ENCODE data around the gene DCST2. TPM values are rescaled to one million over a fixed set of nuclear protein-coding genes. Genes with fewer than 3 reads are reported as not detected.

The DCST2 gene
- polyA plus RNA-seq, 3 donors = 2.6 TPM; not detected in 2

DNA sequence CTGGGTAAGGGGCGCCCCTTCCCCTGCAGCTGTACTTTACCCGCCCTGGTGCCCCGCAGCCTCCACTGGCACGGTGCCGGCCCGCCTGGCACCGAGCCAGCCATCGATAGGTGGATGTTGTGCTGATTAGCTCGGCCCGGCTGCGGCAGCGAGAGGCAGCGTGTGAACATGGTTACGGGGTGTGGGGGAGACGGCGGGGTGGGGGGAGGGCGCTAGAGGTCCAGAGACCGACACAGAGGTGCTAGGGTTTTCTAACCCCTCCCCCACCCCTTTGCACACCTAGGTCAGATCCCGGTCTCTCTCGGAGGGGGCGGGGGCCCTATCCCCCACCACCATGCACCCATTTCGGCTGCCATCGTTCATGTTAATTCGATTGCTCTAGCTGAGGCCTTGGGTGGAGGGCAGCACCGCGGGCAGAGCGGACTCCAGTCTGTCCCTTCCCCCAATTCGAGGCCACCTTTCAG is 36.6 kb upstream of the DCST2 start:
- intact Hi-C loops (cut with micrococcal nuclease) = no loop called here
- H3K36me3 ChIP-seq (replicated peaks in 1 of 2; ENCODE audit: control insufficient read depth in 1 of 2, insufficient read depth in 2 of 2, low read length in 2 of 2) = peaks cover 5 to 32% of the 10 kb centered on the region in 2 donors
- H3K27ac Mint-ChIP-seq = no peak overlapping the region
- no peak overlapping the region for H2AFZ ChIP-seq (ENCODE audit: insufficient read depth, low read depth, low read length, poor library complexity, severe bottlenecking)
- no peak overlapping the region for H3K27ac ChIP-seq (ENCODE audit: low read depth in 1 of 2, low read length in 2 of 2)
- no peak overlapping the region for H3K9ac ChIP-seq (ENCODE audit: insufficient read depth, low read length, poor library complexity, severe bottlenecking)
- H3K27me3 Mint-ChIP-seq (ENCODE audit: low read depth in 3 of 3) = peaks cover 11 to 20% (median 16%) of the 10 kb centered on the region in 3 donors
- no peaks in the 10 kb centered on the region for H3K9me3 ChIP-seq (replicated peaks in 1 of 2; ENCODE audit: control insufficient read depth in 1 of 2, insufficient read depth in 1 of 2, low read length in 2 of 2)
- peaks cover 34 to 36% of the 10 kb centered on the region in 2 donors for H3K36me3 Mint-ChIP-seq
- peak overlapping the region; percentile 95 for H3K4me2 ChIP-seq (replicated peaks; ENCODE audit: extremely low read depth, low read length, poor library complexity, severe bottlenecking)
- peaks cover 25% of the 10 kb centered on the region for H4K20me1 ChIP-seq (ENCODE audit: insufficient read depth, low read length)
- H3K4me1 ChIP-seq (ENCODE audit: control insufficient read depth in 1 of 2, insufficient read depth in 2 of 2, low read length in 2 of 2) = peaks cover 27 to 34% of the 10 kb centered on the region in 2 donors
- WGBS (ENCODE audit: insufficient coverage) = 45% methylated on average over 15 of the region's 28 CpGs
- peaks cover 1% of the 10 kb centered on the region for H3K79me2 ChIP-seq (ENCODE audit: insufficient read depth, low read length)
- no peak for DNase-seq
- peak overlapping the region; percentile 60 to 90 for H3K4me3 Mint-ChIP-seq
- TF ChIP-seq, protein P1, sequence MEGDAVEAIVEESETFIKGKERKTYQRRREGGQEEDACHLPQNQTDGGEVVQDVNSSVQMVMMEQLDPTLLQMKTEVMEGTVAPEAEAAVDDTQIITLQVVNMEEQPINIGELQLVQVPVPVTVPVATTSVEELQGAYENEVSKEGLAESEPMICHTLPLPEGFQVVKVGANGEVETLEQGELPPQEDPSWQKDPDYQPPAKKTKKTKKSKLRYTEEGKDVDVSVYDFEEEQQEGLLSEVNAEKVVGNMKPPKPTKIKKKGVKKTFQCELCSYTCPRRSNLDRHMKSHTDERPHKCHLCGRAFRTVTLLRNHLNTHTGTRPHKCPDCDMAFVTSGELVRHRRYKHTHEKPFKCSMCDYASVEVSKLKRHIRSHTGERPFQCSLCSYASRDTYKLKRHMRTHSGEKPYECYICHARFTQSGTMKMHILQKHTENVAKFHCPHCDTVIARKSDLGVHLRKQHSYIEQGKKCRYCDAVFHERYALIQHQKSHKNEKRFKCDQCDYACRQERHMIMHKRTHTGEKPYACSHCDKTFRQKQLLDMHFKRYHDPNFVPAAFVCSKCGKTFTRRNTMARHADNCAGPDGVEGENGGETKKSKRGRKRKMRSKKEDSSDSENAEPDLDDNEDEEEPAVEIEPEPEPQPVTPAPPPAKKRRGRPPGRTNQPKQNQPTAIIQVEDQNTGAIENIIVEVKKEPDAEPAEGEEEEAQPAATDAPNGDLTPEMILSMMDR (IDR thresholded peaks at IDR 0.05) = no peak
- peaks cover 0 to 15% of the 10 kb centered on the region in 2 donors for H3K27me3 ChIP-seq (ENCODE audit: control insufficient read depth in 2 of 2, insufficient read depth in 2 of 2, low read length in 2 of 2)
- H3K9me3 Mint-ChIP-seq = peaks cover 0 to 2% (median 0%) of the 10 kb centered on the region in 7 donors
- peak overlapping the region in 1 of 3 experiments; percentile 75 for H3K4me3 ChIP-seq (replicated peaks in 1 of 3; ENCODE audit: low read depth in 2 of 3, low read length in 3 of 3)
- peaks cover 27% of the 10 kb centered on the region for H3K4me1 Mint-ChIP-seq

DNA sequence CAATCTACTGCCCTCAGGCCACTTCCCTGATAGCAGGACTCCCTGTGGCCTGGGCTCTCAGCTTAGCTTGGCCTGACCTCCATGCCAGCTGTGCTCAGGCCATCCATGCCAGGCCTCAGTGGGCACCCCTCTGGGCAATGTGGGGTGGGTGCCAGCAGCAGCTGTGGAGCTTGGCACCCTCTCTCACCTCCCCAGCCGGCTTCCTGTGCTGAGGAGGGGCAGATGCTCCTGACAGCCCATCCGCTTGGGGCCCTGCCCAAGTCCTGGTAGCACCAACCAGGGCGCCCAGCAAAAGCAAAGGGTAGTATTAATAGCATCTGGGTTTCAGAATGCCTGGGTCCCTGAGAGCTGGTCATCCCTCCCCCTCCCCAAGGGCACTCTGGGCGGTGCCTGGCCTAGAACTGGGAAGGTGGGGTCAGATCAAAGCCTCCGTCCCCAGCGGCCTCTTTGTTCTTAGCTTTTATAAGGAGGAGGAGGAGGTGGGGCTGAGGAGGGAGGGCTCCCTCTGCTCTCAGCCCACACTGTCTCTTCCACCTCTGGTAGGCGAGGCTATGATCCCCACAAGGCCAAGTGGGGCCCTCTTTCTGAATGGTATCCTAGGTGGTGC is 36.1 kb upstream of the DCST2 start:
- Histone ChIP-seq H3K36me3 (replicated peaks in 1 of 2; ENCODE audit: control insufficient read depth in 1 of 2, insufficient read depth in 2 of 2, low read length in 2 of 2) (peaks cover 5 to 32% of the 10 kb centered on the region in 2 donors), H3K27ac (ENCODE audit: low read depth in 1 of 2, low read length in 2 of 2) (no peak overlapping the region), H3K4me2 (replicated peaks; ENCODE audit: extremely low read depth, low read length, poor library complexity, severe bottlenecking) (no peak overlapping the region), H3K27me3 (ENCODE audit: control insufficient read depth in 2 of 2, insufficient read depth in 2 of 2, low read length in 2 of 2) (peaks cover 0 to 14% of the 10 kb centered on the region in 2 donors), H4K20me1 (ENCODE audit: insufficient read depth, low read length) (peaks cover 31% of the 10 kb centered on the region), H3K9ac (ENCODE audit: insufficient read depth, low read length, poor library complexity, severe bottlenecking) (no peak overlapping the region), H3K9me3 (replicated peaks in 1 of 2; ENCODE audit: control insufficient read depth in 1 of 2, insufficient read depth in 1 of 2, low read length in 2 of 2) (no peaks in the 10 kb centered on the region), H2AFZ (ENCODE audit: insufficient read depth, low read depth, low read length, poor library complexity, severe bottlenecking) (no peak overlapping the region), H3K4me1 (ENCODE audit: control insufficient read depth in 1 of 2, insufficient read depth in 2 of 2, low read length in 2 of 2) (peaks cover 30 to 39% of the 10 kb centered on the region in 2 donors), H3K79me2 (ENCODE audit: insufficient read depth, low read length) (peaks cover 7% of the 10 kb centered on the region), H3K4me3 (replicated peaks in 1 of 3; ENCODE audit: low read depth in 2 of 3, low read length in 3 of 3) (no peak overlapping the region)
- peaks cover 30% of the 10 kb centered on the region for H3K4me1 Mint-ChIP-seq
- H3K9me3 Mint-ChIP-seq = peaks cover 0 to 2% (median 0%) of the 10 kb centered on the region in 7 donors
- peaks cover 11 to 22% (median 19%) of the 10 kb centered on the region in 3 donors for H3K27me3 Mint-ChIP-seq (ENCODE audit: low read depth in 3 of 3)
- intact Hi-C loops (cut with micrococcal nuclease) = no loop called here
- H3K4me3 Mint-ChIP-seq = no peak overlapping the region
- H3K27ac Mint-ChIP-seq = no peak overlapping the region
- TF ChIP-seq, protein P1 (IDR thresholded peaks at IDR 0.05) = no peak
- H3K36me3 Mint-ChIP-seq = peaks cover 34 to 36% of the 10 kb centered on the region in 2 donors
- no CpG with 5 or more reads among the region's 7 CpGs for WGBS (ENCODE audit: insufficient coverage)
- DNase-seq = no peak
